IPS-15b (cell line): ENCODE results near the gene ST6GAL1.

Experiments
- H3K27me3 ChIP-seq: one replicate; pipeline ENCODE4 v1.6.1; 2013; ENCODE audit warnings: low read length; ENCODE audit not compliant: control insufficient read depth, insufficient read depth
- H3K36me3 ChIP-seq: one replicate; pipeline ENCODE4 v1.6.1; 2013; ENCODE audit warnings: low read length; ENCODE audit not compliant: control insufficient read depth, insufficient read depth
- H3K4me1 ChIP-seq: one replicate; pipeline ENCODE4 v1.6.1; 2013; ENCODE audit warnings: mild to moderate bottlenecking, low read length; ENCODE audit not compliant: control insufficient read depth, insufficient read depth
- H3K4me3 ChIP-seq: one replicate; pipeline ENCODE4 v1.5.1; 2013; ENCODE audit warnings: low read depth, low read length
- H3K9ac ChIP-seq: one replicate; pipeline ENCODE4 v1.6.1; 2013; ENCODE audit warnings: low read depth, mild to moderate bottlenecking, low read length
- H3K9me3 ChIP-seq: one replicate; pipeline ENCODE4 v1.6.1; 2013; ENCODE audit warnings: mild to moderate bottlenecking, low read length; ENCODE audit not compliant: control insufficient read depth, insufficient read depth

ST6GAL1 gene

DNA sequence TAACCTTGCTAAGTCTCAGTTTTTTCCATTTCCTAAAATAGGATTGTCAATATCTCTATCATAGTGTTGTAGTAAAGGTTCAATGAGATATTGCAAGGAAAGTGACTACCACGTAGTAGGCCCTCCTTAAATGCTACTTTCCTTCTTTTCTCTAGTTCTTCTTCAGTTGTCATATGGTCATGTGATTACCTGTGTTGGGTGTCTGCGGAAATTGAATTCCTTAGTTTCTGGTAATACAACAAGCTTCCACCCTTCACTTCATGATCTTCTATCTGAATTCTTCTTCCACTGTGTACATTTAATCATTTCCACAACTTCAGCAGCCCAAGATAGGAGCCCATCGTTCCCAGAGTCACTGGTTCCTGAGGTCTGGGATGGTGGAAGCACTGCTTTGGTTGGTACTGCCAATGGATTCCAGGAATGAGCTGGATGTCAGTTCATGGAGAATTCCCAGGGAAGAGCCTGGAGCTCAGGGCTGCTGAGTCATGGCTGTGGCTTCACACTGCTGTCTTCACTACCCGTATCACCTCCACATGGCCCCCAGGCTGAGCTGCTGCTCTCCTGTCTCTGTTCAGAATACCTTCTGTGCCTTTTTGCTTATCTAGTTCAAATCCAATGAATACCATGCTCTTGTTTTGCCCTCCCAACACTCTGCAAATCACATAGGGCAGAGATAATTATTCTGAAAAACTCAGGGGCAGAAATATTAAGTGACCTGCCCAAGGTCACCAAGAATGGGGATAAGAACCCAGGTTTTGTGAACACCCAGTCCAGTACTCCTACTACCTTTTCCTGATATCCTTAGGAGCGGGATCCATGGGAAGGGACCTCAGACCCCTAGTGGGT lies 110.4 kb downstream of the ST6GAL1 start:
- Histone ChIP-seq H3K9me3 (no peaks in the 10 kb centered on the region), H3K36me3 (peaks cover 4% of the 10 kb centered on the region), H3K9ac (no peak overlapping the region), H3K4me1 (no peaks in the 10 kb centered on the region), H3K4me3 (no peak overlapping the region), H3K27me3 (no peaks in the 10 kb centered on the region)

DNA sequence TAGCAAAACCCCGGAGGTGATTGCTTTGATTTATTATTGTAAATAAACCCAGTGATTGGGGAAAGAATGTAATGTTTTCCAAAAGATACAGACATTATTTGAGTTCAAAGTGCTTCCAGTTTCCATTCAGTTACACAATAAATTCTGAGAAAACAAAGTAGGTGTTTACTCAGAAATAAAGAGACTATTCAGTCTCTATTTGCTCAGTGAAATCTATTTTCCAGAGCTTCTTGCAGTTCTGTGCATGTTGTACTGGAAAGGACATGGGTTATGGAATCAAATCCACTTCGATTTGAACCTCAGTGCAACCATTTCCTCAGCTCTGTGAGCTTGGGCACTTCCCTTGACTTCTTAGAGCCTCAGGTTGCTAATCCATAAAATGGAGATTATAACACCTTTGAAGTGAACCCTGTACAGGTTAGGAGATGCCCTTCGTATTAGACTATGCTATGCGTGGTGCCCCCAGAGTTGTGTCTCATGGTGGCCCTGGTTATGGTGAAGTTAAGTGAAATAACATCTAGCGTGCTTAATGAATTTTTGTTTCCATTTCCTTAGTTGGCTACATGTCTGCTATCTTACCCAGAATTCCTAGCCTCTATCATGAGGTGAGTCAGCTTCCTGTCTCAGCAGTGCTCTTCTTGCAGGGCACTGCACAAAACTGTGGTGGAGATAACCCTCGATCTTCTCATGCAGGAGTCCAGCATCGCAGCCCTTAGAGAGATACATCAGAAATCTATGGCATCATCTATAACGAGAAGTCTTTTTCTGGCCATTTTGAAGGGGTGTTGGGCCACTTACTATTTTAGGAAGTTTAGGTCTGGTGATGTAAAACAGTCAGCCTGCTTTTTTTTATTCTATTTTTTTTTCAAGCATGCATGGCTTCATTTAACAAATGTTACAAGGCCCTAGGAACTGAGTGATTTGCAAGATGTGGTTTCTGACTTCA lies 111.3 kb downstream of the ST6GAL1 start:
- no peak overlapping the region for H3K9ac ChIP-seq
- H3K9me3 ChIP-seq: no peaks in the 10 kb centered on the region
- H3K36me3 ChIP-seq: peaks cover 4% of the 10 kb centered on the region
- H3K4me1 ChIP-seq: no peaks in the 10 kb centered on the region
- H3K27me3 ChIP-seq: no peaks in the 10 kb centered on the region
- H3K4me3 ChIP-seq: no peak overlapping the region

DNA sequence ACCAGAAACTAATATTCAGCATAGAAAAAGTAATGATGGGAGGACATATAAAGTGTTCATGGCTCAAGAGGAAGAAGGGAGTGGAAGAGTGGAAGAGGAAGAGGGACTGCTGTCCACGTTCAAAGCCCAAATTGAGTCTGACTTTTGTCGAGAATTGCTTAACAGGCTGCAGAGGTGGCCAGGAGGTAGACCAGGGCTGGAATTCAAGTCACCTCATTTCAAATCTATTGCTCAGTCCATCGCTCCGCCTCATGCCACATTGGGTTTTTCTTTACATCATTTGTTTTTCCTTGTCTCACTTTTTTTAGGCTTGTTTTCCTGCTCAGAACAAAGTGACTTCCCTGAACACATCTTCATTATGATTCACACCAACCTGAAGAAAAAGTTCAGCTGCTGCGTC lies 112.0 kb downstream of the ST6GAL1 start:
- no peak overlapping the region for H3K9ac ChIP-seq
- H3K27me3 ChIP-seq: no peaks in the 10 kb centered on the region
- no peaks in the 10 kb centered on the region for H3K4me1 ChIP-seq
- no peak overlapping the region for H3K4me3 ChIP-seq
- peaks cover 4% of the 10 kb centered on the region for H3K36me3 ChIP-seq
- no peaks in the 10 kb centered on the region for H3K9me3 ChIP-seq

DNA sequence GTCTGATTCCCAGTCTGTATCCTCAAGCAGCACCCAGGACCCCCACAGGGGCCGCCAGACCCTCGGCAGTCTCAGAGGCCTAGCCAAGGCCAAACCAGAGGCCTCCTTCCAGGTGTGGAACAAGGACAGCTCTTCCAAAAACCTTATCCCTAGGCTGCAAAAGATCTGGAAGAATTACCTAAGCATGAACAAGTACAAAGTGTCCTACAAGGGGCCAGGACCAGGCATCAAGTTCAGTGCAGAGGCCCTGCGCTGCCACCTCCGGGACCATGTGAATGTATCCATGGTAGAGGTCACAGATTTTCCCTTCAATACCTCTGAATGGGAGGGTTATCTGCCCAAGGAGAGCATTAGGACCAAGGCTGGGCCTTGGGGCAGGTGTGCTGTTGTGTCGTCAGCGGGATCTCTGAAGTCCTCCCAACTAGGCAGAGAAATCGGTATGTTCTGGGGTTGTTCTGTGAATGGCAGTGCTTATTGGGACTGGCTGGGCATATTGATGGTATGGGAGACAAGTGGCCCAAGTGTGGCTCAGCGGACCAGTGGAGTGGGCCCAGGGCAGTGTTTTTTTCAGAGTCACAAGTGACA lies 112.6 kb downstream of the ST6GAL1 start:
- Histone ChIP-seq H3K27me3 (no peaks in the 10 kb centered on the region), H3K9me3 (no peaks in the 10 kb centered on the region), H3K9ac (no peak overlapping the region), H3K36me3 (peaks cover 4% of the 10 kb centered on the region), H3K4me1 (no peaks in the 10 kb centered on the region), H3K4me3 (no peak overlapping the region)

DNA sequence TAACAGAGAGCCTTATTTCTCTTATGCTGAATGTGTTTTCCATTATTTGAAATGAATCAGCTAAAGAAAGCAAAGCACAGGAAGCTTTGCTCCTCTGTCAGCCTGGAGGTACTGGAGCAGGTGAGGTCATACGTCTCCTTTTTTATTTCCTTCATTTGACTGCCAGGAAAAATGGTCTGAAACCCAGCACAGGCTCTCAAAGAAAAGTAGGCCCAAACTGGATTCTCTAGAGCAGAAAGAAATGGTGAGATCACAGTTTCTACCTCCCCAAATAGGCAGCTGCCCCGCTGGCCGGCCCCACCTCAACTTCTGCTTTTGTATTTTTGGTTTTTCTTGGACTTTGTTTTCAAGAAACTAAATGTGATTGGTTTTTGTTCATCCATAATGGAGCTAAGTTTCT lies 113.9 kb downstream of the ST6GAL1 start:
- H3K9me3 ChIP-seq: no peaks in the 10 kb centered on the region
- H3K9ac ChIP-seq: no peak overlapping the region
- peaks cover 9% of the 10 kb centered on the region for H3K36me3 ChIP-seq
- H3K4me3 ChIP-seq: no peak overlapping the region
- no peaks in the 10 kb centered on the region for H3K4me1 ChIP-seq
- no peaks in the 10 kb centered on the region for H3K27me3 ChIP-seq

DNA sequence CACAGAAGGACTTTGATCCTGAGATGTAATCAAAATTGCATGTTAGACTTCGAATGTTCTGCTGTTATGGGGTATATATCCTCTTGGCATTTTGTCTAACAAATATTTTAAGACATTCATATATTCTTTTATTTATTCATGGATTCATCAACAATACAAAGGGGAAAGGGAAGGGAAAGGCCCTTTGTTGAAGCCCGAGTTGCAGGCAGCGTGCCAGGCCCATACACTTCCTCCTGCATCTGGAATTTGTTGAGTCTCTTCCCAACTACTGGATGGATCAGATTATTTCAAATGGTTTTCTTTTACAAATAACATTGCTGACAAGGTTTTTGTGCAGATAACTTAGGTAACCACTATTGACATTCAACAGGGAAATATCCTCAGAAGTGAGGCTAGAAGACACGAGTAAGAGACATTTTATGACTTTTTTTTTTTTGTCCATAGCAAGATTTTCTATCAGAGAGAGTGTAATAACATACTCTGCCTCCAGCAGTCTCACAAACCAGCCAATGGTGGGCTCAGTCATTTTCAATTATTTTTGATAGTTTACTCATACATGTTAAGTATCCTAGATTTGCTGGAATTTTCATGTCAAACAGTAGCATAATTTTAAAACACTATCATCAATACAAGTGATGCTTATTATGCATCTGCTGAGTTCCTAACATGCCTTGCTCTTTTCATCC lies 114.7 kb downstream of the ST6GAL1 start:
- Histone ChIP-seq H3K36me3 (peaks cover 9% of the 10 kb centered on the region), H3K9ac (no peak overlapping the region)

DNA sequence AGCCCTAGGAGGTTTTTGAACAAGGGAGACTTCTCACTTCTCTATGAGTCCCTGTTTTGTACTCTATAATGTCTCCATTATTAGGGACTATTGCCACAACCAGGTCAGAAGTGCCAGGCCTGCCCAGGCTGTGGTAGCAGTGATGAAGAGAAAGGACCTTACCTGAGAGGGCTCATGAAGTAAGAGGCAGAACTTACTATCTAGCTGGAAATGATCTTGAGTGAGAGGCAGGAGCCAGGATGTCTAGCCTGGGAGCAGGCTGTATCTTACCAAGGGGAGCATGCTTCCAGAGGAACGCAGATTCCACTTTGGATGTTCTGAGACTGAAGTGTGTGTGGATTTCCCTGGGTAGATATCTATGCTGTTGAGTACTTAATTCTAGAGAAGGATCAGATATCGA lies 115.7 kb downstream of the ST6GAL1 start:
- no peak overlapping the region for H3K4me3 ChIP-seq

More for the DNA sequence above, 114.7 kb downstream of the ST6GAL1 start:
- Histone ChIP-seq H3K27me3 (no peaks in the 10 kb centered on the region), H3K4me1 (no peaks in the 10 kb centered on the region), H3K9me3 (no peaks in the 10 kb centered on the region), H3K4me3 (no peak overlapping the region)

DNA sequence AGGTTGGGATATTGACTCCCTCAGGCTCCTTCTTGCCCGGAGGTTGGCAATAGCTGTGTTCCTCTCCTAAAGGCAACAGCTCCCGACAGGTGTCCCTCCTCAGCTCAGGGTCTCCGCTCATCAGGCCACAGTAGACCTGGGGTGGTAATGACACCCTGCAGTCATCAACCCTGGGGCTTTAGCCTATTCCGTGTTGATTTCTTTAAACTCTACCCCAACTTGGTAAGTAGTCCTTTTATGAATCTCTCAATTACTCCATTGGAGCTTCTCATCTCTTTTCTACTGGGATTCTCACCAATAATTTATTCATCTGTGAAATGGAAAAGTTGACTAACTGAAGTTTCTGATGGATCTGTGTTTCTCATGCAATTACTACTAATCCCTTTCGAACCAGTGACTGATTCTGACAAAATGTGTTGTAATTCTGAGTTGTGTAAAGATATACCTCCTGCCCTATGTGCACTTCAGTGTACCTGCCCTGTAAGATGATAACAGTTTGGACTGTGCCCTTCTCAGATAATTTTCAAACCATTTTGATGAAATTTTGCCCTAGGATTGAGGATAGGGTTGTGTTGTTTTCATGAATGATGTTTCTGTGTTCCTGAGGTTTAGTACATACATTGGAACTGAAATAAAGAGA lies 119.3 kb downstream of the ST6GAL1 start:
- Histone ChIP-seq H3K27me3 (no peaks in the 10 kb centered on the region), H3K4me1 (no peaks in the 10 kb centered on the region), H3K4me3 (no peak overlapping the region), H3K9me3 (no peaks in the 10 kb centered on the region), H3K9ac (no peak overlapping the region), H3K36me3 (peaks cover 17% of the 10 kb centered on the region)

More for the DNA sequence above, 115.7 kb downstream of the ST6GAL1 start:
- Histone ChIP-seq H3K9ac (no peak overlapping the region), H3K27me3 (no peaks in the 10 kb centered on the region), H3K9me3 (no peaks in the 10 kb centered on the region), H3K4me1 (no peaks in the 10 kb centered on the region), H3K36me3 (peaks cover 13% of the 10 kb centered on the region)

DNA sequence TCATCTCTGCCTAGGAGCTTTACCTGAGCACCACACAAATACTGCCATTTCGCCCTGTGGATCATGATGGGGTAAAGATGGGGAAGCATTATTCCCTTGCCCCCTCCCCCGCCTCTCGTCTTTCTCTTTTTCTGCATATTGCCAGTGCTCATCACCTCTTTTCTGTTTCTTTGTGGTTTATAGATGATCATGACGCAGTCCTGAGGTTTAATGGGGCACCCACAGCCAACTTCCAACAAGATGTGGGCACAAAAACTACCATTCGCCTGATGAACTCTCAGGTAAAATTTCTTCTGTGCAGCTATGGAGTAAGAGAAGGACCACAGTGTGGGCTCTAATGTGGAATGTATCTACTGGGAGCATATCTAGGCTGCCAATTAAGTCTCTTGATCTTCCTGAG lies 120.7 kb downstream of the ST6GAL1 start:
- Histone ChIP-seq H3K9ac (no peak overlapping the region), H3K9me3 (no peaks in the 10 kb centered on the region), H3K4me1 (no peaks in the 10 kb centered on the region), H3K36me3 (peaks cover 17% of the 10 kb centered on the region), H3K27me3 (no peaks in the 10 kb centered on the region), H3K4me3 (no peak overlapping the region)

DNA sequence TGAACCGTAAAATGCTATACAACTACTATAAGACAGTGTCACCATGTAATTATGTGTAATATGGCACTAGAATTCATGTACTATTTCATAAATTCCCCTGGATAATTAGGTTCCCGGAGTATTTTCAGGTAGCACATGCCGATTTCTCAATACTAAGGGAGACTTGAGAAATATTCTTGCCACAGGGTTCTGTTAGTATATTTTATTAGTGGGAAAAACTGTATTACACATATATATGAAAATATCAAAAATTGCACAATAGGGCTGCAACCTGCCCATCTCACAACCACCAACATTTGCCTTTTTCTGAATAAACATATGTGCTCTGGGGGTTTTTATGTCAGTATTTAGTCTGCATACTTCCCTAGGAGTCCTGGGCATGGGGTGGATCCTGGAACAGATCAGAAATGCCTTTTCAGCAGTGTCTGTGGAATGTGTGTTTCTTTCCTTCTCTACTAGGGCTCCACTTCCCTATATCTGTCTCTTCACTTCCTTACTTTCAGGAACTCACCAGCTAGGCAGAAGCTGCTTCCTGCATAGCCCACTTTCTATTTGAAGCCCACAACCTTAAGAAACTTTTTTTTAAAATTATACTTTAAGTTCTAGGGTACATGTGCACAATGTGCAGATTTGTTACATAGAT lies 121.5 kb downstream of the ST6GAL1 start:
- no peak overlapping the region for H3K4me3 ChIP-seq
- no peaks in the 10 kb centered on the region for H3K9me3 ChIP-seq
- H3K36me3 ChIP-seq: peaks cover 17% of the 10 kb centered on the region
- H3K9ac ChIP-seq: no peak overlapping the region
- no peaks in the 10 kb centered on the region for H3K4me1 ChIP-seq
- no peaks in the 10 kb centered on the region for H3K27me3 ChIP-seq
